Body of pancreas (tissue), 4 donors: ENCODE data around the gene DSCAM.

Experiments used
- CTCF ChIP-seq, 7 experiments: fragments of 450-650 bp in 4 of 7; fragments of 200-600 bp in 3 of 7; sonication (generic) in 3 of 7; IDR thresholded peaks; one replicate each; pipeline ENCODE4 v1.5.1; 2016 to 2019; ENCODE audit warnings: antibody characterized with exemption in 7 of 7
- POLR2A ChIP-seq, 3 donors: fragments of 450-650 bp; IDR thresholded peaks; one replicate each; pipeline ENCODE4 v1.6.1; 2016; ENCODE audit warnings: antibody characterized with exemption in 3 of 3, mild to moderate bottlenecking in 2 of 3

- TF ChIP-seq CTCF (IDR thresholded peaks at IDR 0.05) (no peak), POLR2A (IDR thresholded peaks at IDR 0.05) (no peak)
Observed at GRCh38 chr21:40155563-40155962, 691.4 kb downstream of the DSCAM start.
